ELR (cell line): ENCODE measurements around the gene NUP98.
"Not testable (repeated sequence)": the region's sequence is repeated elsewhere in the genome, so short reads cannot be mapped to it uniquely, and the experiment has no call there.

Source experiments
- DNase-seq: peaks from one replicate; pipeline ENCODE4 v3.0.0-alpha.2; 2015; ENCODE audit warnings: low read depth

NUP98 gene

DNA sequence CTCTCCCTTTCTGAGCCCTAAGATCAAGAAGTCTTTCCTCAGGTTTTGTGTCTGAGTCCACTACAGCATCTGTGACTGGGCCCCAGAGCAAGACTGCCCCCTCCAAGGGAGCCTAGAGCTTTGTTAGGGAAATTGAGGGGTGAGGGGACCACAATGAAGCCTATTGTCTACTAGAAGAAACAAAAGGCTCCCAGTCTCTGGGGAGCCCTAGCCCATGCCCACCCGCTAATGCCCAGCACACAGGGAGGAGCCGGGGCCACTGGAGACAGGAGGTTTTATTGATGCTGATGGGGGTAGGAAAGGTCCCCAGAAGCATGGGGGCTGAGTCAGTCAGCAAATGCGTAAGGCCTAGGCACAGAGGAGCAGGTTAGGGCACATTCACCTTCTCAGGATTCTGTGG lies 29.4 kb upstream of the NUP98 start:
- DNase-seq, result no peak

DNA sequence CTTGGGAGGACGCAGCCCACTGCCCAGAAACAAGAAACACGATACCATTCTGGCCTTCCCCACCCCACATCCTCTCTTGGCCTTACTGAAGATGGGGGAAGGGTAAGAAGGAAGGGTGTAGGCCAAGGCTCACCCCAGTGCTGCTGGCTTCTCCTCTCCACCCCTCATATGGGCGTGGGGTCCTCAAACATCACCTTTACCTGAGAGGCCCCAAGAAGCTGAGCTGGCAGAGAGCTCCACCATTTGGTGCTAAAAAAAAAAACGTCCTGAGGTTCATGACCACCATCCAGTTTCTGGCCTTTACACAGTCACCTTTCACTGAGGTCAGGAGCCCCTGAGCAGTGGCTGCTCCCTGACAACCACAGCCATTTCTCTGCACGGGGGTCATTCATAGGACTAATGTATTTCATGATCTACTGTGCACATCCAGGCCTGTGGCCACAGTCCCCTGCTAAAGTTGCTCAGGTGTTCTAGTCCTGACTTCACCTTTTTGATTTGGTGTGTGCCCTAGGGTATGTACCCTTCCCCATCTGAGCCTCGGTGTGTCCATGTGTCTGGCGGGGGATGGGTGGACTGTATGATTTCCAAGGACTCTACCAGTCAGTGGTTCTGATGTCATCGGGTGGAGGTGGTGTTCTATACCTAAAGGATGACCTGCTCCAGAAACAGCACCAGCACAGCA lies 28.3 kb upstream of the NUP98 start:
- no peak for DNase-seq

DNA sequence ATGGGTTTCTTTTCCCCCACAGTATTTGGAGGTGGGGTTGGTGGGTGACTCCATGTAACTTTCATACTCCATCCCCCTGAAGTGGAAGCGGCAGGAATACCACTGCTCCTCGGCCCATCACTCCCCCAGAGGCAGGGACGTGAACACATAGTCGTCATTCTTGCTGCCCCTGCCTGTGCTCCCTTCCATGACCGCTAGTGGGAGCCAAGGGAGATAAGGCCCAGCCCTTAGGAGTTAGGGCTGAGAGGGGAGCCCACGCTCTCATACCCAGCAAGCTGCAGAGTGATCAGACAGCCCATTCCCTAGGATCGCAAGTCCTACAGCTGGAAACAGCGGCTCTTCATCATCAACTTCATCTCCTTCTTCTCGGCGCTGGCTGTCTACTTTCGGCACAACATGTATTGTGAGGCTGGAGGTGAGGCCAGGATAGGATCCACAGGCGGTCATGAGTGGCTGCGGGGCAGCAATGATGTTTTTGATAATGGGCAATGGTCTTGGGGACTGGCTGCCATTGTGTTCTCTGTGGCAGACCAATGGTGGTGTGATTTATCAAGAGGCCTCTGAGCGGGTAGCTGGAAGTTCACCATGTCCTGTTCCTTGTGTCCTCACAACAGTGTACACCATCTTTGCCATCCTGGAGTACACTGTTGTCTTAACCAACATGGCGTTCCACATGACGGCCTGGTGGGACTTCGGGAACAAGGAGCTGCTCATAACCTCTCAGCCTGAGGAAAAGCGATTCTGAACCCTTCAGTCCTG lies 27.5 kb upstream of the NUP98 start:
- peak; percentile 60 for DNase-seq

DNA sequence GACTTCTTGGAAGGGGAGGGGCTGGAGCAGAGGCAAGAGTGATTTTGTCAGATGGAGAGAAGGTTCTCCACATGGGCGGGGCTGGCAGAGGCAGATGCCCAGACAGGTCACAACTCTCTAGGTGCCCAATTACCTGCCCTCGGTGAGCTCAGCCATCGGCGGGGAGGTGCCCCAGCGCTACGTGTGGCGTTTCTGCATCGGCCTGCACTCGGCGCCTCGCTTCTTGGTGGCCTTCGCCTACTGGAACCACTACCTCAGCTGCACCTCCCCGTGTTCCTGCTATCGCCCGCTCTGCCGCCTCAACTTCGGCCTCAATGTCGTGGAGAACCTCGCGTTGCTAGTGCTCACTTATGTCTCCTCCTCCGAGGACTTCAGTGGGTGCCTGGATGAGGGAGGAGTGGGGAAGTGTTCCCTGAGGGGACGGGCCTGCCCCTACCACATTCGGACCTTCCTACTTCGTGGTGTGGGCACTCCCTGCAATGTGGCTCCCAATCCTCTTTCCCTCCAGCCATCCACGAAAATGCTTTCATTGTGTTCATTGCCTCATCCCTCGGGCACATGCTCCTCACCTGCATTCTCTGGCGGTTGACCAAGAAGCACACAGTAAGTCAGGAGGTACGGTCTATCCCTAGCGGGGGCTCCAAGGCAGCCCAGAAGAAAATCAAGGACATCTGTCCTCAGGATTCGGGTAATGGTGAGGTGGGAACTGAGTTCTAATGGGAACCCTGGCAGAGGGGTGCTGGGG lies 26.6 kb upstream of the NUP98 start:
- DNase-seq, result no peak

DNA sequence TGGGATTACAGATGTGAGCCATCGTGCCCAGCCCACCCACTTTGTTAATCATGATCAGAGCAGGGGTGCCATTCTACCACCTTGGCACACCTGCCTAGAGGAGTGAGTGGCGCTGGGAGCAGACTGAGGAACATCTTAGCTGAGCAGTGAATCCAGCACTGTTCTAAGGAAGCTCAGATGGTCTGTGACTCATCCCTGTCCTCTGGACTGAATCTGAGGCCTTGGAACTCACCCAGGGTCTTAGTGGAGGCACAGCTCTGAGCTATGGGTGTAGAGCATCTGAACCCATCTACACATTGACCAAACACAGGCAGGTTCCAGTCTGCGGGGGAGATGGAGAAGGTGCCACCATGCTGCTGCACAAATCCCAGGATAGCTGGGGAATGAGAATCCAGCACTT lies 25.9 kb upstream of the NUP98 start:
- peak; percentile 78 for DNase-seq

DNA sequence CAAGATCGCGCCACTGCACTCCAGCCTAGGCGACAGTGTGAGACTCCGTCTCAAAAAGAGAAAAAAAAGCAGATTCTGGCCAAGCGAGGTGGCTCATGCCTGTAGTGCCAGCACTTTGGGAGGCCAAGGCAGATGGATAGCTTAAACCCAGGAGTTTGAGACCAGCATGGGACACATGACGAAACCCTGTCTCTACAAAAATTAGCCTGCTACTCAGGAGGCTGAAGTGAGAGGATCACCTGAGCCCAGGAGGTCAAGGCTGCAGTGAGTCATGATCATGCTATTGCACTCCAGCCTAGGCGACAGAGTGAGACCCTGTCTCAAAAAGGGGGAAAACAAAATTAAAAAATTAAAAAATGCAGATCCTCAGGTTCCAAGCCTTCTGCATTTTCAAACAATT lies 25.0 kb upstream of the NUP98 start:
- no peak for DNase-seq

DNA sequence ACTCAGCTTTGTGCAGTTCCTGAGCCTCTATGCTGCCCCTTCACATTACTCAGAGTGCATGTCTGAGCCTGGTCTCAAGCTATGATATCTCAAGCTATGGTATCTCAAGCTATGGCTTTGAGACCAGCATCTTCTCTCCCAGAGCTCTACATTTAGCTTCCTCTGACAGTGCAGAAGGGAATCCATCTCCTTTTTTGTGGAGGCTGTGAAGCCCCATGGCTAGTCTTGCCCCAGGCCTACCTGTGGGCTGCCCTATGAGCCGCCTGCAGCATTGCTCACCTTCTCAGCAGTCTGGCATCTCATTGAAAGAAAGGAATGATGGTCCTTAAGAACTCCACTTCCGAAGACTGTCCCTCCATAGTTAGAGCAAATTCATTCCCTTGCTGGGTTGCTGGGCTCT lies 23.6 kb upstream of the NUP98 start:
- DNase-seq, result no peak

DNA sequence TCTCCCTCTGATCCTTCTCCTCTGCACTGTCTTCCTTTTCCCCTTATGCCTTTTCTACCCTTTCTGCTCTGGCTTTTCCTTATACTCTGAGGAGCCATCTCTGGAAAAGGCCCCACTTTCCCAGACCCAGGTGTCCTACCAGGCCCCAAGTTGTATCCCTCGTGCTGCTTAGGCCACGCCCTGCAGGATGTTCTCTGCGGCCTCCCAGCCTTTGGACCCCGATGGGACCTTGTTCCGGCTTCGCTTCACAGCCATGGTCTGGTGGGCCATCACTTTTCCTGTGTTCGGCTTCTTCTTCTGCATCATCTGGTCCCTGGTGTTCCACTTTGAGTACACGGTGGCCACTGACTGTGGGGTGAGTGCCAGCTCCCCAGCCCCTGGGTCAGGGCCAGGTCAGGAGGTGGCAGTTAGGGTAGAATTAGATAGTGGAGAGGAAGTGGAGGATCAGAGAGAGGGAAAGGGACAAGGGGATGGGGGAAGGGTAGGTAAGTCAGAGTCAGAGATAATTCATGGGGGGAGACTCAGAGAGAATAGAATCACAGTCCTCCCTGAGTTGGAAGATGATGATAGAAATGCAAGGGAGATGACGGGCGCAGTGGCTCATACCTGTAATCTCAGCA lies 19.9 kb upstream of the NUP98 start:
- DNase-seq, result no peak

DNA sequence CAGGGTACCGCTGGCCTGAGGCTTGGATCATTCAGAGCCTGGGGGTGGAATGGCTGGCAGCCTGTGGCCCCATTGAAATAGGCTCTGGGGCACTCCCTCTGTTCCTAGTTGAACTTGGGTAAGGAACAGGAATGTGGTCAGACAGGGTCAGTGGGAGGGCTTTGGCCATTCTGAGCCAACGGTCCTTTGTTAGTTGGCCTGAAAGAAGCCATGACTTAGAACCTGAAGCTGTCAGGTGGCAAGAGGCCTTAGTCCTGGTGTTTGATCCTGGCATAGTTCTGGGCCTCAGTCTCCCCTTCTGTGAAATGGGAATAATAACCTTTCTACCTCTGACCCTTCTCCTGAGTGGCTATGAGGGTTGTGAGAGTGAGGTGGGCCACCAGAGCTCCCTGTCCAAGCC lies 19.3 kb upstream of the NUP98 start:
- no peak for DNase-seq

DNA sequence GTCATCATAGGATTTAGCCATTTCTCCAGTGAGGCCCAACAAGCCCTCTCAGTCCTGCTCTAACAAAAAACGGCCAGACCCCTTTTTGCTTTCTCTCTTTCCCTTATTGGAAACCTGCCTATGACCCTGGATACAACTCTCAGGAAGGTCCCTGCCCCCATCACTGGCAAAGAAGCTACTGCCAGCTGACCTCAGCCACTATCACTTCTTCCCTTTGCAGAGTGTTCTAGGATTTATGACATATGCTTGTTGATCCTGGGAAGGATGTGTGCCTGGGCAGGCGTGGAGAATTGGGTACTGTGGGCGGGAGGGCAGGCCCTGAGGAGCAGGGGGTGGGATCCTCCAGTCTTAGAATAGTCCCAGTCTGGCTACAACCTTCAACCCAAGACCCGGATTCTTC lies 18.5 kb upstream of the NUP98 start:
- no peak for DNase-seq

DNA sequence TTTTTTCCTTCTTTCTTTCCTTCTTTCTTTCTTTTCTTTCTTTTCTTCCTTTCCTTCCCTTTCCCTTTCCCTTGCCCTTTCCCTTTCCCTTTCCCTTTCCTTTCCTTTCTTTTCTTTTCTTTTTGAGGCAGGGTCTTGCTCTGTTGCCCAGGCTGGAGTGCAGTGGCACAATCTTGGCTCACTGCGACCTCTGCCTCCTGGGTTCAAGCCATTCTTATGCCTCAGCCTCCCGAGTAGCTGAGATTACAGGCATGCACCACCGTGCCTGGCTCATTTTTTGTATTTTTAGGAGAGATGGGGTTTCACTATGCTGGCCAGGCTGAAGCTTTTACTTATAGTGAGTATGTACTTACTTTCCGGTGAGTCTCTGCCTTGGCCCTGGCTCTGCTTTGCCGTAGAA lies 17.5 kb upstream of the NUP98 start:
- DNase-seq, result not testable (repeated sequence)

DNA sequence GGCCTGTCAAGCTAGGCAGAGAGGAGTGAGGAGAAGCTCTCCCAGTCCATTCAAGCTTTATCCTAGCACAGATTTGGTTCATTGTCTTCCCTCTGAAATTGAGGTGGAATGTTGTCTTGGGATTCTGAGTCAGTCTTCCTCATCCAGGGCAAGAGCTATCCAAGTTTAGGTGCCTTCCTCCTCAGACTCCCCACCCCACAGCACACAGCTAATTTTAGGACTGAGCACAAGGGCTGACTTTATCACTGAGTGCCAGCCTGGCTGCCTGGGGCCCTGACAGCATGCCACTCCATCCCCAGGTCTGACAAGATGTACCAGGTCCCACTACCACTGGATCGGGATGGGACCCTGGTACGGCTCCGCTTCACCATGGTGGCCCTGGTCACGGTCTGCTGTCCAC lies 13.6 kb upstream of the NUP98 start:
- DNase-seq, result no peak

DNA sequence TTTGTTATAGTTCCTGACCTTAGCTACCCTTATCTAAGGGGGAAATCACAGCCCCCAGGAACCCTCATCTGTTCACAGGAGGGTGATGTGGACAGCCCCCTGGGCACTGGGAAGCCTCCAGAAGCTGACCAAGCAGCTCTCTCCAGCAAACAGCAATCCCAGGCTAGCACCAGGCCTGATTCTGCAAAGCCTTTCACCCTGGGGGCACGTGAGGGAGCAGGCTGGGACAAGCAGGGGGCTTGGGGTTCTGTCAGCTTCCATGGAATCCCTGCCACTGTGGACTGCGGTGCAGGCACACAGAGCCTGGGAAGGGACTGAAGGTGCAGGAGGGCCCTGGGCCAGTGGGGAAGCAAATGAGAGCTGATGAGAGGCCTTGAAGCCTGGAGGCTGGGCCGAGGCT lies 13.1 kb upstream of the NUP98 start:
- DNase-seq, result no peak

DNA sequence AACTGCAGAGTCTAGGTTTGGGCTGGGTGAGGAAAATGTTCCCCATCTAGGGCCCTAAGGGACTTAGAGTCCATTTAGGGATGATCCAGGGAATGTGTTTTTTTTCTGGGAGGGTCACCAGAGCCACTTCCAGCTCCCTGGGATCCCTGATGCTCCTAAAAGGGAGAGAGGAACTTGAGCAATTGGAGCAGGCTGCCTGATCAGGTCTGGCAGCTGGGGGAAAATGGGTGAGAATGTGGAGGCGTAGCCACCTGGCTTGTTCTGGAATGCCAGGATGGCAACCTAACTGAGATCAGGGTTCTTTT lies 12.2 kb upstream of the NUP98 start:
- DNase-seq, result no peak

DNA sequence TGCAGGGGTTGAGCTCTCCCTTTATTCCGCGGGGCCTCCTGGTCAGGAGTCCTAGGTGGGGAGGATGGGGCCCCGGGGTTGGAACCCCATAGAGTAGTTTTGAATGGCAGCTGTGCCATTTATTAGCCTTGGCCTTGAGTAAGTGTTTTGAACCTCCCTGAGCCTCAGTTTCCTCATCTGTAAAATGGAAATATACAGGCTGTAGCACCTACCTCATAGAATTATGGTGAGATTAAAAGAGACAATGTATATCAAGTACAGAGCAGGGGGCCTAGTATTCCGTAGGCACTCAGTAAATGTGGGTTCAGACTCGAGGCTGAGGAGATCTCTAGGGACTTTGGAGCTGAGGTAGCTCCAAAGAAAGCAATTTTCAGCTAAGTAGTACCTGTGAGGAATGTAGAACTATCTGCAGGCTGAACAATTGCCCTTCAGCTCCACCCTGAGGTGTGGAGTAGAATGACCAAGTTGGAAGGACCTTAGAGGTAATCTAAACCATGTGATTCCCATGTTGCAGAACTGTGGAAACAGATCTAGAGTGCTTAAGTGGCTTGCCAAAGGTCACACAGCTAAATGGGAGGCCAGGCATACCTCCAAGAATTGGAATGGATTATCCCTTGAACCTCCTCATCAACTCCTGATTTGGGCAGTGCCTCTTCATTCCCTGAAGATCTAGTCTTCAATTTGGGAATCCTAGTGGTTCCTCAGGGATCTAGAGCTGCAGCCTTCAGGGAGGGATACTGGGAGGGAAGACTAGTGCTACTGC lies 11.7 kb upstream of the NUP98 start:
- DNase-seq, result peak; percentile 71

DNA sequence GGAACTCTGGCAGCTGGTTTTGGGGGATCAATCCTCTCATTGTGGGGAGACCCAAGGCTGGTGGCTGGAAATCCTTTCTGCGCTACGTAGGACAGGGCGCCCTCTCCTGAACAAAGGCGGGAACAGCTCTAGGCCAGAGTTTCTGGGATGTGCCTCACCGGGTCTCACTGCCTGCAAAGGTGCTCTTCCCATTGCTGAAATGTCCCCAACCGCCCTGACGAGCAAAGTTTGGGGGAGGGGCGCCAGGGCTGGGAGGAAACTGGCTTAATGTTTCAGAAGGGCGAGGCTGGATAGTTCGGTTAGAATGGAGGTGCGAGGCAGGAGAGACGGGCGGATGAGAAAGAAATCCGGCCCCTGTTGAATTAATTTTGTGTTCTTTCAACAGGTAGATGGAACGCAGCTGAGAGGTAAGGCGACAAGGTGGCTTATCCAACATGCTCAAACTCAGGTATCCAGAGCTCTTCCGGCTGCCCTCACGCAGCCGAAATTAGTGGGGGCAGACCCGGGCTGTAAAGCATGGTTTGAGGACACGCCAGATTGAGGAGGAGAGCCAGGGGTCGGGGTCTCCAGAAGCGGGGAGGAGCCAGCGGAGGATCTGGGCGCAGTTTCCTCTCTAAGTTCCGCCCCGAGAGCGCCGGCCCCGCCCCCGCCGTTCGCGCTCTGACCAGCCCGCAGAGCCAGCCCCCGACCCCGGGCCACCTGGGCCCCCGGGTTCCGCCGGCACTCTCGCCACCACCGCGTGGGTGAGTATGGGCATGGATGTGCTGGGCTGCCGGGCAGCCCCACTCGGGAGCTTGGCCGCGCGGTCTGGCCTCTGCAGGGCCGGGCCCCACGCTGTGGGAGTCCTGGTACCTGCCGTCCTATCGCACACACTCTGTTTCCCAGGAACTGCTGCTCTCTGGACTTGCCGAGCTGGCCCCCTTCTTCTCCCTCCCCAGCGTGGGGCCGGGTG lies 10.8 kb upstream of the NUP98 start, which contains the start of gene PGAP2:
TSS of gene PGAP2 (plus strand) at position 652 of the 952 bp plus-strand sequence. CDS start 2,700 bp downstream, outside the sequence.
- peak; percentile 72 for DNase-seq

DNA sequence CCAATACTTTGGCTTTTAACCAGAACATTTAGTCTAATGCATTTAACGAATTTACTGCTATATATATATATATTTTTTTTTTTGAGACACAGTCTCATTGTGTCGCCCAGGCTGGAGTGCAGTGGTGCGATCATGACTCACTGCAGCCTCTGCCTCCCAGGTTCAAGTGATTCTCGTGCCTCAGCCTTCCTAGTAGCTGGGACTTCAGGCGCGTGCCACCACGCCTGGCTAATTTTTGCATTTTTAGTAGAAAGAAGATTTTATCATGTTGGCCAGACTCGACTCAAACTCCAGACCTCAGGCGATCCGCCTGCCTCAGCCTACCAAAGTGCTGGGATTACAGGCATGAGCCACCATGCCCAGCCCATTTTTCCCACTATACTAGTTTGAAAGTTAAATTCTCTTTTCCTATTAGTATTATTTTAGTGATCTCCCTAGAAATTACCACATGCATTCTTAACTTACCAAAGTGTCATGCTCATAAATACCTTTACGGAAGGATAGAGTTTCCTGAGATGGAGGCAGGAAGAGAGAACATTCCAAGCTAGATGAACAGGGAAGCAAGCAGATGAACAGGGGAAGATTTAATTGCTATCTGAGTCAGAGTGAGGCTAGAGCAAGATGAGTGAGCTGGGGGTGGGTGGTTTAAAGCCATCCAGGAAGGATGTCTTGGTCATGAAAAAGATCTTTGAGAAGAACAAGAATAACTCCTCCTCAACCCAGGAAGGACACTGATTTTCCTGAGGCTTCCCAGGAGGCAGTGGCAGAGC lies 6.6 kb upstream of the NUP98 start:
- DNase-seq, result peak; percentile 89

DNA sequence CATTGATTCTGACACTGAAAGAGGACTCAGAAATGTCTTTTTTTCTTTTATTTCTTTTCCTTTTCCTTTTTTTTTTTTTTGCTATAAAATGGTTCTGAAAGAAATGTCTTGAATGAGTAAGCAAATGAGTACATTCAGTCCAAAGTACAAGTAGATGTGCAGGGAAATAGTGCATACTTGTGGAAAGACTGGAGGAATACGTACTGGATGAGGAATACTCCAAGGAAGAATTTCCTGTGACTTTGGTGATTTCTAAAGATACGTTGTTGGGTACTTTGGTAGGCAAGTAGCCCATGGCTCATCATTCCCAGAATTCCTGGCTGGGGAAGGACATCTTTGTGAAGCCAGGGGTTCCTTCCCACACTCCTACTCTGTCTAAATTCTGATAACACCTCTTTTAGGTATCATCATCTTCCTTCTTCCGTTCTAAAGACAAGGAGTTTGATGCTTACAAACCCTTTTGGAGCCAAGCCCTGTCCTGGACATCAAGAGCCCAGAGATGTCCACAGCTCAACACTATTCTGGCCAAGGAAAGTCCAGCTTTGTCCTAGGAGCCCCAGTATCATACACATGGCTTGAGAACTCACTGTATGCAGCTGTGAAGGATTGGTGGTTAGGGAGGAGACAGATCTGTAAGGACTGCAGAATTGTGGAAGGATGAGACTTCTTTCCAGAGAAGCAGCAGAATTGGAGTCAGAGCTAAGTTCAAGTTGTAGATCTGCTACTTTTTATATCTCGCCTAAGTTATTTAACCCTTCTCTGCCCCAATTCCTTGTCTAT lies 4.8 kb upstream of the NUP98 start:
- DNase-seq, result peak; percentile 71

DNA sequence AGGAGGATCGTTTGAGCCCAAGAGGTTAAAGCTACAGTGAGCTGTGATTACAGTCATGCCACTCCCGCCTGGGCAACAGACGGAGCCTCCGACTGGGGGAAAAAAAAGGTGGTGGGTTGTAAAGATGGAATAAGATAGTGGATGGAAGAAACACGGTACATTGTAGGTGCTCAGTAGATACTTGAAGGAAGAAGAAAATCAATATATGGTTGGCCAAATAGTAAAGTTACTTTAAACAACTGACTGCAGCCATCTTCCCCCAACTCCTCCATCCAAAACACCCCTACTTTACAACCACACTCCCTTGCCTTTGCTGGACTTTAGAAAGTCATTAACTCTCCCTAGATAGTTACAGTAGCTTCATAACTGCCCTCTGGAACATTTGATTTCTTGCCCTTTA lies 2.5 kb upstream of the NUP98 start:
- no peak for DNase-seq
